K562 (cell line): ENCODE data around the gene CECR2. TPM values are rescaled to one million over a fixed set of nuclear protein-coding genes. Genes with fewer than 3 reads are reported as not detected.

Source experiments
- ATF1 ChIP-seq, 2 experiments: fragments of 450-650 bp in 1 of 2; IDR thresholded peaks; 2 replicates each; pipeline ENCODE4 v1.6.1; 2016; ENCODE audit warnings: missing compliant biosample characterization in 1 of 2, missing genetic modification characterization in 1 of 2
- BHLHE40 ChIP-seq: IDR thresholded peaks from 2 replicates; pipeline ENCODE4 v1.6.1; 2011; ENCODE audit warnings: low read length, improper control_type of control experiment
- CEBPZ ChIP-seq: fragments of 150-350 bp; IDR thresholded peaks from 2 replicates; pipeline ENCODE4 v1.6.1; 2014; ENCODE audit warnings: low read depth, mild to moderate bottlenecking, low read length, borderline replicate concordance
- CTCF ChIP-seq, 3 experiments: IDR thresholded peaks in 2 of 3; conservative IDR thresholded peaks in 1 of 3; 2 replicates each; pipeline ENCODE4 v1.5.1; 2011 to 2012; ENCODE audit warnings: low read length in 3 of 3, mild to moderate bottlenecking in 3 of 3, control low read depth in 2 of 3, improper control_type of control experiment in 1 of 3, inconsistent platforms in 1 of 3, low read depth in 1 of 3, mixed read lengths in 1 of 3, moderate library complexity in 1 of 3; ENCODE audit not compliant: insufficient read depth in 2 of 3
- CXXC5 ChIP-seq: fragments of 250-450 bp; sonication (Bioruptor Pico); IDR thresholded peaks from 2 replicates; pipeline ENCODE4 v1.8.0; 2022; ENCODE audit warnings: inconsistent platforms, mild to moderate bottlenecking, moderate library complexity
- E2F3 ChIP-seq: fragments of 250-450 bp; sonication (Bioruptor Pico); IDR thresholded peaks from 2 replicates; pipeline ENCODE4 v1.4.0; 2020; ENCODE audit warnings: mild to moderate bottlenecking
- ELF4 ChIP-seq: fragments of 450-650 bp; formaldehyde crosslinking; IDR thresholded peaks from 2 replicates; pipeline ENCODE4 v1.4.0; 2022; ENCODE audit warnings: missing genetic modification characterization
- JUN ChIP-seq, 2 experiments: sonication (generic) in 1 of 2; formaldehyde crosslinking in 1 of 2; IDR thresholded peaks; 2 replicates each; pipeline versions ENCODE4 v1.6.1 to v1.8.0; 2012 to 2022; ENCODE audit warnings: borderline replicate concordance in 2 of 2, mild to moderate bottlenecking in 2 of 2, improper control_type of control experiment in 1 of 2, low read depth in 1 of 2, low read length in 1 of 2, missing genetic modification reagents in 1 of 2
- SETDB1 ChIP-seq: IDR thresholded peaks from one replicate; pipeline ENCODE4 v1.6.1; 2012; ENCODE audit warnings: low read length, control low read depth, inconsistent platforms
- TEAD1 ChIP-seq, 2 experiments: fragments of 450-650 bp in 1 of 2; sonication (generic) in 1 of 2; formaldehyde crosslinking; IDR thresholded peaks; 2 replicates each; pipeline versions ENCODE4 v1.4.0 to v1.8.0; 2020 to 2022; ENCODE audit warnings: mild to moderate bottlenecking in 2 of 2, missing genetic modification reagents in 1 of 2
- TFE3 ChIP-seq: fragments of 450-650 bp; formaldehyde crosslinking; IDR thresholded peaks from 2 replicates; pipeline ENCODE4 v1.4.0; 2020; ENCODE audit warnings: mild to moderate bottlenecking, mixed read lengths
- ZFP36 ChIP-seq: fragments of 150-350 bp; IDR thresholded peaks from 2 replicates; pipeline ENCODE4 v1.6.1; 2018; ENCODE audit warnings: low read length, low read depth; ENCODE audit not compliant: partially characterized antibody
- ZNF644 ChIP-seq: fragments of 200-800 bp; sonication (Bioruptor generic); IDR thresholded peaks from 2 replicates; pipeline ENCODE4 v1.6.1; 2016; ENCODE audit warnings: low read depth, missing genetic modification characterization, missing compliant biosample characterization
- polyA plus RNA-seq, 8 experiments: library from polyadenylated mRNA; depleted of rRNA in 4 of 8; stranded (reverse) in 5 of 8; unstranded in 3 of 8; fragments of >200 nt; fragmentation: Nextera tagmentation in 2 of 8; fragmentation: Illumina TruSeq in 1 of 8; extraction: Ambion mirVana in 2 of 8; extraction: Trizol in 1 of 8; gene quantifications; 2 replicates each; pipeline versions ENCODE4 v1.2.1 to v1.2.3, GENCODE V29; 2011 to 2014; ENCODE audit warnings: inconsistent platforms in 1 of 8, missing spikeins in 1 of 8
- total RNA-seq, 7 experiments: library from RNA; depleted of rRNA in 6 of 7; stranded (reverse); fragments of >200 nt in 6 of 7; fragmentation: Illumina TruSeq in 2 of 7; extraction: Trizol in 2 of 7; gene quantifications; 2 replicates each; pipeline versions ENCODE4 v1.2.1 to v1.2.3, GENCODE V29; 2011 to 2021; ENCODE audit warnings: low replicate concordance in 1 of 7

The CECR2 gene
- total and polyA plus RNA-seq, 9 of the 15 experiments (the other 6 are each of a cell fraction or from before 2014, with no cell fraction given) = 0.01 to 1.00 (median 0.27) TPM

GRCh38 chr22:17562906-17563870 is 193.9 kb downstream of the CECR2 start, which contains the start of gene SLC25A18 (continued):
- TF ChIP-seq ELF4 (CRISPR knock-in tag) = 0 out of 2 replicates have a peak, but pooled peaks have one; percentile 7
- TF ChIP-seq E2F3 (CRISPR knock-in tag) = 0 out of 2 replicates have a peak, but pooled peaks have one; percentile 35
- 0 out of 2 replicates have a peak, but pooled peaks have one; percentile 32 for TF ChIP-seq CXXC5
- peak; percentile 37 for TF ChIP-seq ZFP36
- no peak for TF ChIP-seq ATF1 (CRISPR knock-in tag; IDR thresholded peaks at IDR 0.05)
- TF ChIP-seq ATF1 (tag; IDR thresholded peaks at IDR 0.05) = 0 out of 2 replicates have a peak, but pooled peaks have one; percentile 9
- TF ChIP-seq ZNF644 = 0 out of 2 replicates have a peak, but pooled peaks have one; percentile 34
- 0 out of 2 replicates have a peak, but pooled peaks have one; percentile 22 for TF ChIP-seq JUN (IDR thresholded peaks at IDR 0.05; ENCODE audit: borderline replicate concordance, low read depth, low read length)
- no peak for TF ChIP-seq JUN (CRISPR knock-in tag; IDR thresholded peaks at IDR 0.05; ENCODE audit: borderline replicate concordance)
- no peak for TF ChIP-seq CEBPZ
- peak in 1 of 2 experiments; percentile 34; a peak in 1 of 4 replicates for TF ChIP-seq TEAD1 (CRISPR knock-in tag; IDR thresholded peaks at IDR 0.05)
- TF ChIP-seq TFE3 (CRISPR knock-in tag) = 0 out of 2 replicates have a peak, but pooled peaks have one; percentile 15
- TF ChIP-seq BHLHE40 = 0 out of 2 replicates have a peak, but pooled peaks have one; percentile 12
- TF ChIP-seq CTCF (IDR thresholded peaks at IDR 0.05 in 2 of 3, conservative IDR thresholded peaks at IDR 0.05 in 1 of 3; ENCODE audit: insufficient read depth in 2 of 3, low read depth in 1 of 3, low read length in 3 of 3) = peak; percentile 11 to 32 (median 25); a peak in 2 of 6 replicates
- no peak for TF ChIP-seq SETDB1
